Keratinocyte (primary cell): Measurements from ENCODE around the gene MOB2. TPM values are rescaled to one million over a fixed set of nuclear protein-coding genes. Genes with fewer than 3 reads are reported as not detected.

Experiments
- DNase-seq: peaks from one replicate; pipeline ENCODE4 v3.0.0-alpha.2; 2011; ENCODE audit warnings: low read depth, missing footprints, low spot score
- FAIRE-seq: peaks from 2 replicates; lab custom pipeline; 2011; peaks lifted over from hg19 to GRCh38; lab: Jason Lieb, UNC
- H2AFZ ChIP-seq: 2 replicates; pipeline ENCODE4 v1.6.0; 2012; ENCODE audit warnings: low read length, control low read depth, inconsistent platforms; ENCODE audit not compliant: control insufficient read depth
- H3K27ac ChIP-seq: 2 replicates; pipeline ENCODE4 v1.5.1; 2011; ENCODE audit warnings: low read length; ENCODE audit not compliant: control insufficient read depth, insufficient read depth
- H3K27me3 ChIP-seq: 3 replicates; pipeline ENCODE4 v1.6.0; 2011; ENCODE audit warnings: low read length; ENCODE audit not compliant: control insufficient read depth, insufficient read depth; ENCODE audit errors: extremely low read depth
- H3K36me3 ChIP-seq, 2 experiments: 2 replicates in 1 of 2; 3 replicates in 1 of 2; pipeline ENCODE4 v1.5.1; 2011; ENCODE audit warnings: low read length in 2 of 2, mild to moderate bottlenecking in 1 of 2; ENCODE audit not compliant: control insufficient read depth in 2 of 2, insufficient read depth in 2 of 2; ENCODE audit errors: extremely low read depth in 1 of 2
- H3K4me1 ChIP-seq: 3 replicates; pipeline ENCODE4 v1.5.1; 2011; ENCODE audit warnings: low read length; ENCODE audit not compliant: control insufficient read depth, insufficient read depth; ENCODE audit errors: extremely low read depth
- H3K4me2 ChIP-seq: 3 replicates; pipeline ENCODE4 v1.6.0; 2011; ENCODE audit warnings: low read depth, low read length; ENCODE audit not compliant: control insufficient read depth, insufficient read depth; ENCODE audit errors: extremely low read depth
- H3K4me3 ChIP-seq, 3 experiments: fragments of 200-600 bp in 1 of 3; sonication (generic) in 1 of 3; 2 replicates in 2 of 3; 3 replicates in 1 of 3; pipeline ENCODE4 v1.5.1; 2011 to 2016; ENCODE audit warnings: low read length in 3 of 3, mild to moderate bottlenecking in 3 of 3, control low read depth in 2 of 3, inconsistent platforms in 1 of 3, low read depth in 1 of 3, mixed read lengths in 1 of 3, mixed run types in 1 of 3, moderate library complexity in 1 of 3; ENCODE audit not compliant: control insufficient read depth in 2 of 3, insufficient read depth in 2 of 3; ENCODE audit errors: extremely low read depth in 1 of 3
- H3K79me2 ChIP-seq: 2 replicates; pipeline ENCODE4 v1.6.0; 2012; ENCODE audit warnings: low read length; ENCODE audit not compliant: control insufficient read depth, insufficient read depth
- H3K9ac ChIP-seq: 3 replicates; pipeline ENCODE4 v1.6.0; 2011; ENCODE audit warnings: low read length; ENCODE audit not compliant: control insufficient read depth, insufficient read depth; ENCODE audit errors: extremely low read depth
- H3K9me1 ChIP-seq: 3 replicates; pipeline ENCODE4 v1.6.0; 2011; ENCODE audit warnings: low read length; ENCODE audit not compliant: control insufficient read depth, insufficient read depth; ENCODE audit errors: extremely low read depth
- H3K9me3 ChIP-seq: 2 replicates; pipeline ENCODE4 v1.5.1; 2012; ENCODE audit warnings: low read depth, low read length; ENCODE audit not compliant: control insufficient read depth
- H4K20me1 ChIP-seq: 3 replicates; pipeline ENCODE4 v1.6.0; 2011; ENCODE audit warnings: low read length; ENCODE audit not compliant: control insufficient read depth, insufficient read depth; ENCODE audit errors: extremely low read depth
- EZH2 ChIP-seq: IDR thresholded peaks from one replicate; pipeline ENCODE4 v1.6.1; 2012; ENCODE audit warnings: inconsistent platforms, mild to moderate bottlenecking, low read length, moderate library complexity
- dilution Hi-C: fragments of 300-500 bp; cut with MboI; formaldehyde crosslinking; loops from one replicate; pipeline ENCODE4 v1.7.0; 2020; ENCODE audit warnings: low sequenced_read_pairs; ENCODE audit not compliant: extremely low pct_ligation_motif_present
- polyA plus RNA-seq, 5 experiments: library from polyadenylated mRNA; depleted of rRNA in 3 of 5; stranded (reverse) in 3 of 5; stranded (forward) in 1 of 5; unstranded in 1 of 5; fragments of >200 nt; gene quantifications; 1 replicate in 1 of 5; 2 replicates in 3 of 5; 3 replicates in 1 of 5; pipeline versions ENCODE4 v1.2.1 to v1.2.3, GENCODE V29; 2011 to 2012; ENCODE audit warnings: missing spikeins in 2 of 5, low read depth in 1 of 5, low replicate concordance in 1 of 5
- TF ChIP-seq, protein P1 (sequence below), 3 experiments: IDR thresholded peaks in 1 of 3; conservative IDR thresholded peaks in 1 of 3; optimal IDR thresholded peaks in 1 of 3; 2 replicates in 2 of 3; 3 replicates in 1 of 3; pipeline versions ENCODE3 to v1.5.1; 2011; ENCODE audit warnings: low read length in 3 of 3, mild to moderate bottlenecking in 3 of 3, moderate library complexity in 2 of 3, control low read depth in 1 of 3, inconsistent platforms in 1 of 3; ENCODE audit not compliant: insufficient read depth in 2 of 3; ENCODE audit errors: extremely low read depth in 1 of 3

The MOB2 gene
- polyA plus RNA-seq, 1 donor (not counting 4 experiments of a cell fraction or from before 2014, with no cell fraction given), result 37.7 TPM

- Histone ChIP-seq H3K4me3 (no peak overlapping the region), H3K4me2 (no peak overlapping the region), H3K27ac (no peak overlapping the region), H2AFZ (no peak overlapping the region), H3K9me1 (no peaks in the 10 kb centered on the region), H3K4me1 (peaks cover 2% of the 10 kb centered on the region), H3K27me3 (peaks cover 43% of the 10 kb centered on the region), H3K79me2 (no peaks in the 10 kb centered on the region), H4K20me1 (peaks cover 3% of the 10 kb centered on the region), H3K9ac (no peak overlapping the region), H3K36me3 (no peaks in the 10 kb centered on the region), H3K9me3 (no peaks in the 10 kb centered on the region)
- no peak for TF ChIP-seq EZH2
- TF ChIP-seq, protein P1, sequence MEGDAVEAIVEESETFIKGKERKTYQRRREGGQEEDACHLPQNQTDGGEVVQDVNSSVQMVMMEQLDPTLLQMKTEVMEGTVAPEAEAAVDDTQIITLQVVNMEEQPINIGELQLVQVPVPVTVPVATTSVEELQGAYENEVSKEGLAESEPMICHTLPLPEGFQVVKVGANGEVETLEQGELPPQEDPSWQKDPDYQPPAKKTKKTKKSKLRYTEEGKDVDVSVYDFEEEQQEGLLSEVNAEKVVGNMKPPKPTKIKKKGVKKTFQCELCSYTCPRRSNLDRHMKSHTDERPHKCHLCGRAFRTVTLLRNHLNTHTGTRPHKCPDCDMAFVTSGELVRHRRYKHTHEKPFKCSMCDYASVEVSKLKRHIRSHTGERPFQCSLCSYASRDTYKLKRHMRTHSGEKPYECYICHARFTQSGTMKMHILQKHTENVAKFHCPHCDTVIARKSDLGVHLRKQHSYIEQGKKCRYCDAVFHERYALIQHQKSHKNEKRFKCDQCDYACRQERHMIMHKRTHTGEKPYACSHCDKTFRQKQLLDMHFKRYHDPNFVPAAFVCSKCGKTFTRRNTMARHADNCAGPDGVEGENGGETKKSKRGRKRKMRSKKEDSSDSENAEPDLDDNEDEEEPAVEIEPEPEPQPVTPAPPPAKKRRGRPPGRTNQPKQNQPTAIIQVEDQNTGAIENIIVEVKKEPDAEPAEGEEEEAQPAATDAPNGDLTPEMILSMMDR (optimal IDR thresholded peaks at IDR 0.05 in 1 of 3, IDR thresholded peaks at IDR 0.05 in 1 of 3, conservative IDR thresholded peaks at IDR 0.05 in 1 of 3; ENCODE audit: extremely low read depth in 1 of 3, insufficient read depth in 2 of 3, low read length in 3 of 3), result no peak
- dilution Hi-C loops, result no loop called here
- DNase-seq, result no peak
- no peak for FAIRE-seq
Measured at GRCh38 chr11:1452744-1453143, 33.8 kb downstream of the MOB2 start.

- no peaks in the 10 kb centered on the region for H3K9me1 ChIP-seq
- FAIRE-seq (no peak), DNase-seq (no peak)
- no peak overlapping the region for H3K4me3 ChIP-seq
- no peaks in the 10 kb centered on the region for H3K9me3 ChIP-seq
- no peaks in the 10 kb centered on the region for H3K79me2 ChIP-seq
- peaks cover 3% of the 10 kb centered on the region for H3K4me1 ChIP-seq
- dilution Hi-C loops, result no loop called here
- no peaks in the 10 kb centered on the region for H3K36me3 ChIP-seq
- H3K27ac ChIP-seq, result no peak overlapping the region
- no peak overlapping the region for H3K9ac ChIP-seq
- H3K4me2 ChIP-seq, result no peak overlapping the region
- TF ChIP-seq, protein P1 (optimal IDR thresholded peaks at IDR 0.05 in 1 of 3, IDR thresholded peaks at IDR 0.05 in 1 of 3, conservative IDR thresholded peaks at IDR 0.05 in 1 of 3; ENCODE audit: extremely low read depth in 1 of 3, insufficient read depth in 2 of 3, low read length in 3 of 3), result no peak
- no peak for TF ChIP-seq EZH2
- H2AFZ ChIP-seq, result no peak overlapping the region
- H4K20me1 ChIP-seq, result peaks cover 3% of the 10 kb centered on the region
- H3K27me3 ChIP-seq, result peaks cover 49% of the 10 kb centered on the region
Measured at GRCh38 chr11:1451781-1452470, 34.7 kb downstream of the MOB2 start.
